IMR-90 (cell line): ENCODE data around the gene ANKFN1.

Experiments used
- CEBPB ChIP-seq: IDR thresholded peaks from 2 replicates; pipeline ENCODE4 v1.6.1; 2012; ENCODE audit warnings: low read depth, low read length, improper control_type of control experiment
- CTCF ChIP-seq: conservative IDR thresholded peaks from 2 replicates; pipeline ENCODE4 v1.5.1; 2012; ENCODE audit warnings: mild to moderate bottlenecking, low read depth, low read length, improper control_type of control experiment
- MXI1 ChIP-seq: IDR thresholded peaks from 2 replicates; pipeline ENCODE4 v1.6.1; 2012; ENCODE audit warnings: low read depth, mild to moderate bottlenecking, low read length, moderate library complexity, borderline replicate concordance
- POLR2A ChIP-seq: IDR thresholded peaks from 2 replicates; pipeline ENCODE4 v1.6.1; 2012; ENCODE audit warnings: mild to moderate bottlenecking, low read depth, low read length

DNA sequence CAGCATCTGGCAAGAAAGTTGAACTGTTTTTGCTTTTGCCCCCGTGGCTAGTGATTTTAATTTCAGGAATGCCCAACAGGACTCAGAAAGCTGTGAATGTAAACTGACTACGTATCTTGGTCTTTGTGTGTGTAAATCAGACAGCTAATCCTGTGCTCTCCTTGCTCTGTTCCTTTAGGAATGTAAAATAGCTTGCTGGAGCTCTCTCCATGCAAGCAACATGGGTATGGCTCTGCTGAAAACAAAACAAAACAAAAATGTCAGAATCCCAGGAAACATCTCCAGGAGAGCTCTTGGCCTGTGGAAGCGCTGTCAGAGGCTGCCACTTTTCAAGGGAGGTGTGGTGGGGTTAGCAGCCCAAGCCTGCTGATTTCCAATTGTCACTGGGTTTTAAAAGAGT lies 278.5 kb downstream of the ANKFN1 start:
- TF ChIP-seq POLR2A (no peak), CEBPB (no peak), CTCF (no peak), MXI1 (no peak)
